HFFc6 (cell line): ENCODE data around the gene ANKRD40. TPM values are rescaled to one million over a fixed set of nuclear protein-coding genes. Genes with fewer than 3 reads are reported as not detected.

Source experiments
- DNase-seq: peaks from one replicate; pipeline ENCODE4 v3.0.0-alpha.2; 2018
- H3K27ac Mint-ChIP-seq: 2 replicates; pipeline ENCODE4 v1.8.0; 2020; ENCODE audit warnings: mild to moderate bottlenecking, mixed read lengths
- H3K27me3 Mint-ChIP-seq: 2 replicates; pipeline ENCODE4 v1.8.0; 2021; ENCODE audit warnings: mild to moderate bottlenecking, moderate library complexity, mixed read lengths; ENCODE audit not compliant: insufficient read depth
- H3K36me3 Mint-ChIP-seq: 2 replicates; pipeline ENCODE4 v1.8.0; 2021; ENCODE audit warnings: low read depth, mixed read lengths
- H3K4me1 Mint-ChIP-seq: 2 replicates; pipeline ENCODE4 v1.8.0; 2020; ENCODE audit warnings: low read depth, mixed read lengths
- H3K4me3 Mint-ChIP-seq: 2 replicates; pipeline ENCODE4 v1.8.0; 2020; ENCODE audit warnings: mild to moderate bottlenecking, moderate library complexity, mixed read lengths
- H3K9me3 Mint-ChIP-seq: 2 replicates; pipeline ENCODE4 v1.8.0; 2020; ENCODE audit warnings: mild to moderate bottlenecking, mixed read lengths
- total RNA-seq, 6 experiments: library from RNA; stranded (reverse); fragmentation: NEBNext Ultra II Directional; extraction: Animal tissue kit (Norgen Biotek cat#: 25700); gene quantifications; 2 replicates in 1 of 6; 3 replicates in 5 of 6; pipeline ENCODE4 v1.2.3, GENCODE V29; 2021
- TF ChIP-seq, protein P1 (sequence below): fragments of 200-600 bp; sonication (generic); IDR thresholded peaks from 2 replicates; pipeline ENCODE4 v1.5.0; 2021; ENCODE audit warnings: antibody characterized with exemption, mild to moderate bottlenecking

ANKRD40 gene
- total RNA-seq, 6 experiments from 2014 or later, result 43.1 to 48.4 (median 46.6) TPM

DNA sequence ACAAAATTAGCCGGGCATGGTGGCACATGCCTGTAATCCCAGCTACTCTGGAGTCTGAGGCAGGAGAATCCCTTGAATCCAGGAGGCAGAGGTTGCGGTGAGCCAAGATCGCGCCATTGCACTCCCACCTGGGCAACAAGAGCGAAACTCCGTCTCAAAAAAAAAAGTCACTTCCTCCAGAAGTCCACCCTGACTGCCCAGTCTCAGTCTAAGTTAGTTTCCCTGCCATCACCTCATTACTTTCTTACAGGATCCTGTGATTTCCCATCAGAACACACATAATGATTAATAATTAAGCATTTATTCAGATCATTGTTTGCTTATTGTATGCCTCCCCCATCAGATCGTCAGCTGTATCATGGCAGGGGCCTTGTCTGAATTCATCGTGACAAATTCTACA, 41.4 kb downstream of the ANKRD40 start:
- H3K4me1 Mint-ChIP-seq, result peaks cover 58% of the 10 kb centered on the region
- peaks cover 9% of the 10 kb centered on the region; the same call in 1 of the 2 replicates for H3K36me3 Mint-ChIP-seq
- no peak overlapping the region for H3K4me3 Mint-ChIP-seq
- 0 out of 2 replicates have a peak, but pooled peaks cover 2% of the 10 kb centered on the region for H3K27me3 Mint-ChIP-seq
- TF ChIP-seq, protein P1, sequence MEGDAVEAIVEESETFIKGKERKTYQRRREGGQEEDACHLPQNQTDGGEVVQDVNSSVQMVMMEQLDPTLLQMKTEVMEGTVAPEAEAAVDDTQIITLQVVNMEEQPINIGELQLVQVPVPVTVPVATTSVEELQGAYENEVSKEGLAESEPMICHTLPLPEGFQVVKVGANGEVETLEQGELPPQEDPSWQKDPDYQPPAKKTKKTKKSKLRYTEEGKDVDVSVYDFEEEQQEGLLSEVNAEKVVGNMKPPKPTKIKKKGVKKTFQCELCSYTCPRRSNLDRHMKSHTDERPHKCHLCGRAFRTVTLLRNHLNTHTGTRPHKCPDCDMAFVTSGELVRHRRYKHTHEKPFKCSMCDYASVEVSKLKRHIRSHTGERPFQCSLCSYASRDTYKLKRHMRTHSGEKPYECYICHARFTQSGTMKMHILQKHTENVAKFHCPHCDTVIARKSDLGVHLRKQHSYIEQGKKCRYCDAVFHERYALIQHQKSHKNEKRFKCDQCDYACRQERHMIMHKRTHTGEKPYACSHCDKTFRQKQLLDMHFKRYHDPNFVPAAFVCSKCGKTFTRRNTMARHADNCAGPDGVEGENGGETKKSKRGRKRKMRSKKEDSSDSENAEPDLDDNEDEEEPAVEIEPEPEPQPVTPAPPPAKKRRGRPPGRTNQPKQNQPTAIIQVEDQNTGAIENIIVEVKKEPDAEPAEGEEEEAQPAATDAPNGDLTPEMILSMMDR, result no peak
- DNase-seq, result no peak
- H3K27ac Mint-ChIP-seq, result no peak overlapping the region
- no peaks in the 10 kb centered on the region for H3K9me3 Mint-ChIP-seq

DNA sequence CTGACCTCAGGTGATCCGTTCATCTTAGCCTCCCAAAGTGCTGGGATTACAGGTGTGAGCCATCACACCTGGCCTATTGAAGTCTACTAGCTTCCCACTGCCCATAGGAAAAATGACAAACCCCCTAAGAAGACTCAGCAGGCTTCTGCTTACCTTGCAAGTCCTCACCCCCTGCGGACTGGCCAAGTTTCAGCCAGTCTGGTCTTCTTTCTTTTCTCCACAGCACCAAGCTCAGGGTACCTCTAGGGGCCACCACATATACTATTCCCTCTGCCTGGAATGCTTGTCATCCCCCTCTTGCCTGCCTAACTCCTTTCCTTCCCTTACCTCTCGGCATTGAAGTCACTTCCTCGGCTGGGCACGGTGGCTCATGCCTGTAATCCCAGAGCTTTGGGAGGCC, 41.9 kb downstream of the ANKRD40 start:
- H3K4me1 Mint-ChIP-seq, result peaks cover 58% of the 10 kb centered on the region
- no peaks in the 10 kb centered on the region for H3K9me3 Mint-ChIP-seq
- TF ChIP-seq, protein P1, result no peak
- peaks cover 9% of the 10 kb centered on the region; the same call in 1 of the 2 replicates for H3K36me3 Mint-ChIP-seq
- no peak overlapping the region for H3K4me3 Mint-ChIP-seq
- H3K27ac Mint-ChIP-seq, result no peak overlapping the region
- H3K27me3 Mint-ChIP-seq, result 0 out of 2 replicates have a peak, but pooled peaks cover 2% of the 10 kb centered on the region
- no peak for DNase-seq

GRCh38 chr17:50664788-50665458, 42.8 kb downstream of the ANKRD40 start:
- DNase-seq, result no peak
- Mint-ChIP-seq H3K4me1 (peaks cover 60% of the 10 kb centered on the region), H3K9me3 (no peaks in the 10 kb centered on the region), H3K4me3 (no peak overlapping the region), H3K36me3 (peaks cover 9% of the 10 kb centered on the region; the same call in 1 of the 2 replicates), H3K27ac (peak overlapping the region; percentile 0; the same call in 1 of the 2 replicates), H3K27me3 (0 out of 2 replicates have a peak, but pooled peaks cover 2% of the 10 kb centered on the region)
- TF ChIP-seq, protein P1, result no peak

DNA sequence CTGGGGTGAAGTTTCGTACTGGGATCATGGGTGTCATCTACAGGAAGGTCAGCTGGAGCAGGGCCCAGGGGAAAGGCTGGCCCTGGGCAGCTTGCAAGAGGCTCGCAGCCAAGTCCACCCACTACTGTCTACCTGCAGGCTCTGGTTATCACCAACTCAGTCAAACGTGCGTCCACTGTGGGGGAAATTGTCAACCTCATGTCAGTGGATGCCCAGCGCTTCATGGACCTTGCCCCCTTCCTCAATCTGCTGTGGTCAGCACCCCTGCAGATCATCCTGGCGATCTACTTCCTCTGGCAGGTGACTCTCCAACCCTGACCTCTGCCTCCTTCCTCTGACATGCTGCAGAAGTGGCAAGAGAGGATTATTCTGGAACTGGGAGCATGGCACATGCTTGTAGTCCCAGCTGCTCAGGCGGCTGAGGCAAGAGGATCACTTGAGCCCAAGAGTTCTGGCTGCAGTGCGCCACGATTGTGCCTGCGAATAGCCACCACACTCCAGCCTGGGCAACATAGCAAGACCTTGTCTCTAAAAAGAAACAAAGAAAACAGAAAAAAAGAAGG, 43.8 kb downstream of the ANKRD40 start:
- no peak overlapping the region; the same call in 1 of the 2 replicates for H3K27ac Mint-ChIP-seq
- peaks cover 61% of the 10 kb centered on the region for H3K4me1 Mint-ChIP-seq
- peaks cover 9% of the 10 kb centered on the region; the same call in 1 of the 2 replicates for H3K36me3 Mint-ChIP-seq
- H3K27me3 Mint-ChIP-seq, result 0 out of 2 replicates have a peak, but pooled peaks cover 2% of the 10 kb centered on the region
- TF ChIP-seq, protein P1, result no peak
- H3K9me3 Mint-ChIP-seq, result no peaks in the 10 kb centered on the region
- H3K4me3 Mint-ChIP-seq, result no peak overlapping the region
- DNase-seq, result no peak

- H3K27ac Mint-ChIP-seq, result peak overlapping the region; percentile 96
- H3K9me3 Mint-ChIP-seq, result no peaks in the 10 kb centered on the region
- TF ChIP-seq, protein P1, result no peak
- peaks cover 9% of the 10 kb centered on the region; the same call in 1 of the 2 replicates for H3K36me3 Mint-ChIP-seq
- H3K4me3 Mint-ChIP-seq, result no peak overlapping the region
- DNase-seq, result no peak
- H3K27me3 Mint-ChIP-seq, result peaks cover 2% of the 10 kb centered on the region; the same call in 1 of the 2 replicates
- peaks cover 59% of the 10 kb centered on the region for H3K4me1 Mint-ChIP-seq
Measured at GRCh38 chr17:50662632-50663225, 45.0 kb downstream of the ANKRD40 start.
